Neural crest cell (in vitro differentiated cells): ENCODE data around the gene ACACA. TPM values are rescaled to one million over a fixed set of nuclear protein-coding genes. Genes with fewer than 3 reads are reported as not detected.

Source experiments
- DNase-seq: peaks from one replicate; pipeline ENCODE4 v3.0.0; 2021; ENCODE audit warnings: low read depth, mixed read lengths, low spot score
- H3K27ac Mint-ChIP-seq: one replicate; pipeline ENCODE4 v1.8.0; 2021; ENCODE audit warnings: mild to moderate bottlenecking, mixed read lengths; ENCODE audit not compliant: unreplicated experiment
- H3K27me3 Mint-ChIP-seq: 2 replicates; pipeline ENCODE4 v1.8.0; 2021; ENCODE audit warnings: low read depth, mild to moderate bottlenecking, mixed read lengths
- H3K36me3 Mint-ChIP-seq: 2 replicates; pipeline ENCODE4 v1.8.0; 2021; ENCODE audit warnings: low read depth, mild to moderate bottlenecking, mixed read lengths
- H3K4me1 Mint-ChIP-seq: 2 replicates; pipeline ENCODE4 v1.8.0; 2021; ENCODE audit warnings: mixed read lengths
- H3K4me3 Mint-ChIP-seq: one replicate; pipeline ENCODE4 v1.8.0; 2021; ENCODE audit warnings: mild to moderate bottlenecking, mixed read lengths
- H3K9me3 Mint-ChIP-seq: 2 replicates; pipeline ENCODE4 v1.8.0; 2021; ENCODE audit warnings: mixed read lengths
- total RNA-seq: library from RNA; stranded (reverse); gene quantifications from 2 replicates; pipeline ENCODE4 v1.2.1, GENCODE V29; 2021
- TF ChIP-seq, protein P1 (sequence below): fragments of 200-600 bp; sonication (generic); conservative IDR thresholded peaks from 2 replicates; pipeline ENCODE4 v1.5.0; 2021; ENCODE audit warnings: antibody characterized with exemption, mild to moderate bottlenecking

The ACACA gene
- total RNA-seq, 1 donor from 2014 or later: 211 TPM

DNA sequence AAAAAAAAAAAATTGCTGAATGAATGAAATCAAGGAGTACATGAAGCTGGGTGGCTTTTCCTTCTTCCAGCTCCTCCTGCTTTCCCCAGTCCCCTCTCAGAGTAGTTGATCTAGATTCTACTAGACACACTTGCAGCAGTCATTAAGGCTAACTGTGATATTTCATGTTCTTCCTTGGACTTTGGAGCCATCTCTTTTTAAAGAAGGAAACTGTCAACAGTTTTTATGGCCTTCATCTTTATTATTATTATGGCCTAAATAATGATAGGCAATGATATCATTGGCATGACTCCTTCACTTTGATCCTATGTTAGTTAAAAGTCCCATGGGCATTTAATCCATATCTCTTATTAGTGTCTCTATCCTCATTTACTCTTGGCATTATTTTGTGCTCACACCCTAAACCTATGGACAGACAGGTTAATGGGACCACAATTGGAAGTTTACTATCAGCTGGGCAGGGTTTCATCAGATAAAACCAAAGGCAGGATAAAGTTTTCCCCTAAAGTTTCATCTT, 21.1 kb downstream of the ACACA start:
- H3K27me3 Mint-ChIP-seq: no peaks in the 10 kb centered on the region
- peaks cover 4% of the 10 kb centered on the region for H3K36me3 Mint-ChIP-seq
- H3K27ac Mint-ChIP-seq: no peak overlapping the region
- DNase-seq: no peak
- H3K9me3 Mint-ChIP-seq: no peaks in the 10 kb centered on the region
- H3K4me1 Mint-ChIP-seq: peaks cover 4% of the 10 kb centered on the region
- H3K4me3 Mint-ChIP-seq: no peak overlapping the region
- TF ChIP-seq, protein P1, sequence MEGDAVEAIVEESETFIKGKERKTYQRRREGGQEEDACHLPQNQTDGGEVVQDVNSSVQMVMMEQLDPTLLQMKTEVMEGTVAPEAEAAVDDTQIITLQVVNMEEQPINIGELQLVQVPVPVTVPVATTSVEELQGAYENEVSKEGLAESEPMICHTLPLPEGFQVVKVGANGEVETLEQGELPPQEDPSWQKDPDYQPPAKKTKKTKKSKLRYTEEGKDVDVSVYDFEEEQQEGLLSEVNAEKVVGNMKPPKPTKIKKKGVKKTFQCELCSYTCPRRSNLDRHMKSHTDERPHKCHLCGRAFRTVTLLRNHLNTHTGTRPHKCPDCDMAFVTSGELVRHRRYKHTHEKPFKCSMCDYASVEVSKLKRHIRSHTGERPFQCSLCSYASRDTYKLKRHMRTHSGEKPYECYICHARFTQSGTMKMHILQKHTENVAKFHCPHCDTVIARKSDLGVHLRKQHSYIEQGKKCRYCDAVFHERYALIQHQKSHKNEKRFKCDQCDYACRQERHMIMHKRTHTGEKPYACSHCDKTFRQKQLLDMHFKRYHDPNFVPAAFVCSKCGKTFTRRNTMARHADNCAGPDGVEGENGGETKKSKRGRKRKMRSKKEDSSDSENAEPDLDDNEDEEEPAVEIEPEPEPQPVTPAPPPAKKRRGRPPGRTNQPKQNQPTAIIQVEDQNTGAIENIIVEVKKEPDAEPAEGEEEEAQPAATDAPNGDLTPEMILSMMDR: no peak

DNA sequence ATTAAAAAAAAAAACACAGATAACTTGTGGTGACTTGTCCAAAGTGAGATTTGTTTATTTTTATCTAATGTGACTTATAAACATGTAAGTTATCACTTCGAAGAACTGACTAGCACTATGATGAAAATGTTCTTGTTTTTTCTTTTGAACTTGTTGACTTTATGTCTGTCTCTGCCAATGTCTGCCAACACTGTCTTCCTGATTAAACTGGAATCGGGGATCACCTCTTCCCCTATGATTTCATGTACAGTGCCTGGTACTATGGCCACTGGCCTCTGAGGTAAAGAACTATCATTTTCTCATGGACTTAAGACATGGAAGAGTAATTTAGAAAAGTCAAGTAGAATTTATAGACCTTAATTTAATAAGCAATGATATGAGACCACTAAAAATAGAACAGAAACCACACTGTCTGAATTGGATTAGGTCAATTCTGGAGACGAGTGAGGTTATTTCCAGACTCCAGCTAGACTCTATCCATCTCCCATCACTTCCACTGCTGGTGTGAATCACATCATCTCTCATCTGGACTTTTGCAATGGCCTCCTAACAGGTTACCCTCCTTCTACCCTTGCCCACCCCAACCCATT, 22.0 kb downstream of the ACACA start:
- H3K4me3 Mint-ChIP-seq: no peak overlapping the region
- H3K36me3 Mint-ChIP-seq: peaks cover 4% of the 10 kb centered on the region
- TF ChIP-seq, protein P1: no peak
- H3K4me1 Mint-ChIP-seq: peaks cover 4% of the 10 kb centered on the region
- H3K9me3 Mint-ChIP-seq: no peaks in the 10 kb centered on the region
- no peak overlapping the region for H3K27ac Mint-ChIP-seq
- no peak for DNase-seq
- no peaks in the 10 kb centered on the region for H3K27me3 Mint-ChIP-seq

DNA sequence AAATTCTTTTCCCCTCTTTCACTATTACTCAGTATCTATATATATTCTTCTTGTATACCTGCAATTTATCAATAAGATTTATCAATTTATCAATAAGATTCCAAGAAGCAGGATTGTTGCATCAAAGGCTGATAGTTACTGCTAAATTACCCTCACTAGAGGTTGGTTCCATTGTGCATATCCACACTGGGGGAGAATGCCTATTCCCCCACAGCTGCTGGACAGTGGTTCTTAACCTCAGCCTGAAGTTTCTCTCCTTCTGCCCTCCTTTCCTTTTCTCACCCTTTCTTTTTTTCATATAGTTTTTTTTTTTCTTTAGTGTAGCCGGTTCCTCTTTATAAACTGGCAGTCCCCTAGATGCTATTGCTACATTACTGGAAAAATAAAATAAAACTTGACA, 24.6 kb downstream of the ACACA start:
- H3K9me3 Mint-ChIP-seq: no peaks in the 10 kb centered on the region
- TF ChIP-seq, protein P1: no peak
- no peaks in the 10 kb centered on the region for H3K27me3 Mint-ChIP-seq
- peaks cover 4% of the 10 kb centered on the region for H3K36me3 Mint-ChIP-seq
- no peak for DNase-seq
- H3K4me1 Mint-ChIP-seq: peaks cover 4% of the 10 kb centered on the region
- H3K27ac Mint-ChIP-seq: no peak overlapping the region
- H3K4me3 Mint-ChIP-seq: no peak overlapping the region

DNA sequence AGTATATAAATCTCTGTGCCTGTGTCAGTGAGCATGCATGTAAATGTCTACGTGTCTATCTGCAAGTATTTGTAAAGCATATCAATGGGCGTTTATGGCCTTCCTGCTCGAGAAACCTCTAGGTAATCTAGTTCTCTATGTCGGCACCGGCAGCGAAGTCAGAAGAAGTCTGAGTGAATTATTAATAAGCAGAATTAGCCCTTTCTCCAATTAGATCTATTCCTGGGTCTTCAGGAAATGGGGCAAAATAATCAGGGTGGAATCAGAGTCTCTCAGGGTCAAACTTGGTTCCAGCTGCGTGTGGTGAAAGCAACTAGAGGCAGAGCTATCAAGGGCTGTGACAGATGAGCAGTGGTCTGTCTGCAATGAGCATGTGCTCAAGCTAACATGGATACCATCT, 30.9 kb downstream of the ACACA start, which contains the start of gene C17orf78:
C17orf78 (plus strand) TSS at position 280 of the 400 bp plus-strand sequence; CDS start at position 388, 108 bp downstream.
- Mint-ChIP-seq H3K4me1 (peaks cover 6% of the 10 kb centered on the region), H3K4me3 (no peak within 1 kb of the TSS)
- TF ChIP-seq, protein P1: no peak

DNA sequence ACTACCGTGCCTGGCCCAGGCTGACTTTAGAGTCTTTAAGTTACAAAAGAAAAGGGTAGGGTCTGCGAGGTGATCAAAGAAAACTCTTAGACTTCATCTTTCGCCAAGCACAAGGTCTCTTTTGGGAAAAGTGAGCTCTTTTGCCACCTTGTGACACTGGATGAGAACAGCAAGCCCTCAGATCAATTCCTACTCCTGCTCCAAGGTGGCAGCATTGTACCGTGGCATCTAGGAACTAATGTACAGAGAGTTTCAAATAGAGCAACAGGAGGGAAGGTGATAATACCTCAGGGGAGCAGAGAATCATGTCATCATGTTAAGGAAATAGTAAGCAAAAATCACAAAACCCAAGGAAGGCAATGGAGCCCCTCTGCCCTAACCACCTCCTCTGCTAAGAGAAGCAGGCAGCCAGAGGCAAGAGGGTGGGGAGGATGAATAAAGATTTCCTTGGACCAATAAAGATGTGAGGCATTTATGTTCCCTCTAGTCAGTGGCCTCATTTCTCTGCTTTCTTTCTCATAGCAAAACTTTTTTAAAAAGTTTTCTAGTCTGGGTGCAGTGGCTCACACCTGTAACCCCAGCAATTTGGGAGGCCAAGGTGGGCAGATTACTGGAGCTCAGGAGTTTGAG, 33.0 kb downstream of the ACACA start:
- no peak overlapping the region for H3K4me3 Mint-ChIP-seq
- no peaks in the 10 kb centered on the region for H3K36me3 Mint-ChIP-seq
- no peak overlapping the region for H3K27ac Mint-ChIP-seq
- peaks cover 6% of the 10 kb centered on the region for H3K4me1 Mint-ChIP-seq
- peak; percentile 55 for DNase-seq
- H3K27me3 Mint-ChIP-seq: no peaks in the 10 kb centered on the region
- TF ChIP-seq, protein P1: peak; percentile 96
- H3K9me3 Mint-ChIP-seq: no peaks in the 10 kb centered on the region

More for the DNA sequence above, 30.9 kb downstream of the ACACA start, which contains the start of gene C17orf78:
- H3K9me3 Mint-ChIP-seq: no peaks in the 10 kb centered on the region
- no peak within 1 kb of the TSS for H3K27ac Mint-ChIP-seq
- H3K36me3 Mint-ChIP-seq: no peaks in the 10 kb centered on the region
- DNase-seq: no peak
- H3K27me3 Mint-ChIP-seq: no peaks in the 10 kb centered on the region
